ENCODE results near the gene TSC22D2. TPM values are rescaled to one million over a fixed set of nuclear protein-coding genes. Genes with fewer than 3 reads are reported as not detected.

TSC22D2 gene
- total RNA-seq, 4 donors from 2014 or later = 19.8 to 59.7 (median 29.5) TPM

DNA sequence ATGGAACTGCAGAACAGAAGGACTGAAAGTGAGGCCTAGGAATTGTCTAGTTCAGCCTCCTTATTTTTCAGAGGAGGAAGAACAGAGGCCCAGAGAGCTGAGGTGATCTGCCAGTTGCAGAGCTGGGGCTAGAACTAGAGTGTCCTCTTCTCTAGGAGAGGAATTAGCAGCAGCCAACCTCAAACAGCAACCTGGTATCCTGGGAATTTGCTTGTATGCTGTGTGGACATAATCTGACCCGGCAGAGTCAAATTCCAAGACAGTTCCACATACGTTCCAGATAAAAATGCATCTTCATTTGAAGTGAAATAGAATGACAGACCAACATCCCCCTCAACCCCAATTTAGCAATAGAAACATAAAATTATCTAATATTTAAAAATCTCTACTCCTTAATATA, 13.5 kb upstream of the TSC22D2 start:
- in situ Hi-C loops (cut with MboI; ENCODE audit: low pct_ligation_motif_present in 1 of 4, low pct_unique_long_range_greater_than_20kb in 1 of 4, low sequenced_read_pairs in 3 of 4) (no loop called here), intact Hi-C loops (cut with DNase I; ENCODE audit: low total_unique reads) (no loop called here)
- Histone ChIP-seq H3K27ac (no peak overlapping the region), H3K27me3 (no peaks in the 10 kb centered on the region), H3K9me3 (no peaks in the 10 kb centered on the region), H3K4me3 (no peak overlapping the region), H3K36me3 (no peaks in the 10 kb centered on the region), H3K4me1 (no peaks in the 10 kb centered on the region)
- no peak for DNase-seq
- WGBS, 2 donors (ENCODE audit: low coverage in 1 of 2) = 69 to 82% methylated on average over 2 of the region's 2 CpGs
- TF ChIP-seq POLR2A (IDR thresholded peaks at IDR 0.05) (no peak), CTCF (IDR thresholded peaks at IDR 0.05) (no peak)

GRCh38 chr3:150396491-150396890, 11.6 kb upstream of the TSC22D2 start:
- Histone ChIP-seq H3K27me3 (no peaks in the 10 kb centered on the region), H3K4me1 (no peaks in the 10 kb centered on the region), H3K4me3 (no peak overlapping the region), H3K9me3 (no peaks in the 10 kb centered on the region), H3K27ac (no peak overlapping the region), H3K36me3 (no peaks in the 10 kb centered on the region)
- WGBS, 2 donors (ENCODE audit: low coverage in 1 of 2) = 43 to 94% methylated on average over 1 of the region's 1 CpG
- TF ChIP-seq EP300 (IDR thresholded peaks at IDR 0.05; ENCODE audit: low read depth) = no peak
- TF ChIP-seq POLR2AphosphoS5 (IDR thresholded peaks at IDR 0.05) = no peak
- TF ChIP-seq CTCF (IDR thresholded peaks at IDR 0.05) = no peak
- TF ChIP-seq POLR2A (IDR thresholded peaks at IDR 0.05) = no peak
- intact Hi-C loops (cut with DNase I; ENCODE audit: low total_unique reads) (no loop called here), in situ Hi-C loops (cut with MboI; ENCODE audit: low pct_ligation_motif_present in 1 of 4, low pct_unique_long_range_greater_than_20kb in 1 of 4, low sequenced_read_pairs in 3 of 4) (no loop called here)
- no peak for DNase-seq

GRCh38 chr3:150396956-150397550, 11.0 kb upstream of the TSC22D2 start:
- in situ Hi-C loops (cut with MboI; ENCODE audit: low pct_ligation_motif_present in 1 of 4, low pct_unique_long_range_greater_than_20kb in 1 of 4, low sequenced_read_pairs in 3 of 4) = no loop called here

GRCh38 chr3:150399060-150399459, 9.0 kb upstream of the TSC22D2 start:
- H3K27me3 ChIP-seq = no peaks in the 10 kb centered on the region
- no peaks in the 10 kb centered on the region for H3K9me3 ChIP-seq
- H3K4me1 ChIP-seq = no peaks in the 10 kb centered on the region
- in situ Hi-C loops (cut with MboI; ENCODE audit: low pct_ligation_motif_present in 1 of 4, low pct_unique_long_range_greater_than_20kb in 1 of 4, low sequenced_read_pairs in 3 of 4) (no loop called here), intact Hi-C loops (cut with DNase I; ENCODE audit: low total_unique reads) (no loop called here)
- DNase-seq = no peak
- no peak overlapping the region for H3K4me3 ChIP-seq
- no peak overlapping the region for H3K27ac ChIP-seq
- 93% methylated on average over 2 of the region's 2 CpGs for WGBS, 2 donors (ENCODE audit: low coverage in 1 of 2)
- no peak for TF ChIP-seq EP300 (IDR thresholded peaks at IDR 0.05; ENCODE audit: low read depth)
- TF ChIP-seq POLR2AphosphoS5 (IDR thresholded peaks at IDR 0.05) = no peak
- TF ChIP-seq POLR2A (IDR thresholded peaks at IDR 0.05) = no peak
- TF ChIP-seq CTCF (IDR thresholded peaks at IDR 0.05) = no peak
- no peaks in the 10 kb centered on the region for H3K36me3 ChIP-seq

More at GRCh38 chr3:150396956-150397550, 11.0 kb upstream of the TSC22D2 start:
- 79% methylated on average over 3 of the region's 3 CpGs for WGBS, 2 donors (ENCODE audit: low coverage in 1 of 2)
- H3K36me3 ChIP-seq = no peaks in the 10 kb centered on the region
- H3K27ac ChIP-seq = no peak overlapping the region
- H3K27me3 ChIP-seq = no peaks in the 10 kb centered on the region
- intact Hi-C loops (cut with DNase I; ENCODE audit: low total_unique reads) = no loop called here
- DNase-seq = no peak
- no peaks in the 10 kb centered on the region for H3K9me3 ChIP-seq
- no peak for TF ChIP-seq POLR2AphosphoS5 (IDR thresholded peaks at IDR 0.05)
- no peak for TF ChIP-seq EP300 (IDR thresholded peaks at IDR 0.05; ENCODE audit: low read depth)
- TF ChIP-seq POLR2A (IDR thresholded peaks at IDR 0.05) = no peak
- TF ChIP-seq CTCF (IDR thresholded peaks at IDR 0.05) = no peak
- H3K4me3 ChIP-seq = no peak overlapping the region
- H3K4me1 ChIP-seq = no peaks in the 10 kb centered on the region
